ENCODE results near the gene PRAMEF18. TPM values are rescaled to one million over a fixed set of nuclear protein-coding genes. Genes with fewer than 3 reads are reported as not detected.
"Not testable (repeated sequence)": the region's sequence is repeated elsewhere in the genome, so short reads cannot be mapped to it uniquely, and the experiment has no call there.

Gene PRAMEF18
- total RNA-seq, 2 experiments from 2014 or later = not detected

DNA sequence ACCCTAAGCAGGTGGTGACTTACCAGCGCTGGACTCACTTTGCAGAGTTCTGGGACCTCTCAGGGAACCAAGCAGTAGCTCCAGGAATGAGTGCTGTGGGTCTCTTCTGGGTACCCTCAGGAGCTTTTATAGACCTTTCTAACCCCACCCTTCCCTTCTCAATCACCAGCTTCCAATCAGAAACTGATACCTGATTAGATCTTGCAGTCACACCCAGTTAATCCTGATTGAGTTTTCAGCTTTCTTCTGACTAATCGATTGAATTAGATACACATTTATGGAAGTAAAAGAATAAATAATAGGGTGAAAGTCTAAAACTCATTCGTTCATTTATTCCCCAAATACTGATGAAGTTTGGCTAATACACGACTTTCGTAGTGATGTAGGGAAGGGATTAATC lies 24.6 kb downstream of the PRAMEF18 start, which contains the start of gene PRAMEF13:
Gene PRAMEF13 (minus strand): TSS at position 101 of the 400 bp plus-strand sequence. CDS start 1,820 bp downstream, outside the sequence.
- H3K27ac Mint-ChIP-seq; H3K27me3 Mint-ChIP-seq; intact Hi-C loops (cut with micrococcal nuclease); POLR2A ChIA-PET; DNase-seq; ATAC-seq; H3K36me3 Mint-ChIP-seq (ENCODE audit: low read depth); H3K9me3 Mint-ChIP-seq; CTCF ChIA-PET; H3K4me1 Mint-ChIP-seq (ENCODE audit: low read depth); H3K4me3 Mint-ChIP-seq: not testable (repeated sequence)

Other genes with a start within 250 kb of the PRAMEF18 start
- not detected for gene PRAMEF27, start 169.6 kb downstream of the PRAMEF18 start, total RNA-seq
- gene HNRNPCL3, start 165.4 kb downstream of the PRAMEF18 start, total RNA-seq = not detected
- not detected for gene PRAMEF25, start 155.4 kb downstream of the PRAMEF18 start, total RNA-seq
- not detected for gene HNRNPCL2, start 109.3 kb downstream of the PRAMEF18 start, total RNA-seq
- gene PRAMEF26, start 70.1 kb downstream of the PRAMEF18 start, total RNA-seq = not detected
- not detected for gene HNRNPCL4, start 60.5 kb downstream of the PRAMEF18 start, total RNA-seq
- gene PRAMEF9, start 54.3 kb downstream of the PRAMEF18 start, total RNA-seq = not detected
- not detected for gene PRAMEF13, start 24.7 kb downstream of the PRAMEF18 start, total RNA-seq
- not detected for gene PRAMEF5, start 28.0 kb upstream of the PRAMEF18 start, total RNA-seq
- gene PRAMEF8, start 59.0 kb upstream of the PRAMEF18 start, total RNA-seq = not detected
- gene PRAMEF33, start 77.4 kb upstream of the PRAMEF18 start, total RNA-seq = not detected
- gene PRAMEF15, start 89.4 kb upstream of the PRAMEF18 start, total RNA-seq = not detected
- gene PRAMEF14, start 121.0 kb upstream of the PRAMEF18 start, total RNA-seq = not detected
- gene PRAMEF19, start 145.8 kb upstream of the PRAMEF18 start, total RNA-seq = not detected
- gene PRAMEF17, start 163.5 kb upstream of the PRAMEF18 start, total RNA-seq = not detected
- gene PRAMEF20, start 184.3 kb upstream of the PRAMEF18 start, total RNA-seq = not detected

Data from activated CD8-positive, alpha-beta T cell treated with anti-CD3 and anti-CD28 coated beads for 36 hours (primary cell).